ENCODE data around the gene HELB.

GRCh38 chr12:66359300-66359699 is 57.0 kb downstream of the HELB start:
- TF ChIP-seq CTCF (IDR thresholded peaks at IDR 0.05) = no peak
- TF ChIP-seq POLR2A (IDR thresholded peaks at IDR 0.05) = no peak
- TF ChIP-seq EP300 (IDR thresholded peaks at IDR 0.05) = no peak

Data from stomach (tissue), 4 donors.